Prostate gland (tissue), 2 donors: ENCODE results near the gene PLXNB3.

Experiments used
- CTCF ChIP-seq, 4 experiments: fragments of 200-600 bp in 2 of 4; fragments of 450-650 bp in 2 of 4; sonication (generic) in 2 of 4; IDR thresholded peaks; 1 replicate in 3 of 4; 2 replicates in 1 of 4; pipeline ENCODE4 v1.5.1; 2016 to 2019; ENCODE audit warnings: antibody characterized with exemption in 4 of 4, mild to moderate bottlenecking in 2 of 4, moderate library complexity in 2 of 4
- POLR2A ChIP-seq: fragments of 450-650 bp; IDR thresholded peaks from one replicate; pipeline ENCODE4 v1.6.1; 2016; ENCODE audit warnings: antibody characterized with exemption, mild to moderate bottlenecking

- TF ChIP-seq CTCF (IDR thresholded peaks at IDR 0.05) = no peak
- TF ChIP-seq POLR2A = no peak
These were observed 713 bp downstream of the PLXNB3 start for GRCh38 chrX:153764786-153765137.
